ENCODE results near the gene MAGEF1.

DNA sequence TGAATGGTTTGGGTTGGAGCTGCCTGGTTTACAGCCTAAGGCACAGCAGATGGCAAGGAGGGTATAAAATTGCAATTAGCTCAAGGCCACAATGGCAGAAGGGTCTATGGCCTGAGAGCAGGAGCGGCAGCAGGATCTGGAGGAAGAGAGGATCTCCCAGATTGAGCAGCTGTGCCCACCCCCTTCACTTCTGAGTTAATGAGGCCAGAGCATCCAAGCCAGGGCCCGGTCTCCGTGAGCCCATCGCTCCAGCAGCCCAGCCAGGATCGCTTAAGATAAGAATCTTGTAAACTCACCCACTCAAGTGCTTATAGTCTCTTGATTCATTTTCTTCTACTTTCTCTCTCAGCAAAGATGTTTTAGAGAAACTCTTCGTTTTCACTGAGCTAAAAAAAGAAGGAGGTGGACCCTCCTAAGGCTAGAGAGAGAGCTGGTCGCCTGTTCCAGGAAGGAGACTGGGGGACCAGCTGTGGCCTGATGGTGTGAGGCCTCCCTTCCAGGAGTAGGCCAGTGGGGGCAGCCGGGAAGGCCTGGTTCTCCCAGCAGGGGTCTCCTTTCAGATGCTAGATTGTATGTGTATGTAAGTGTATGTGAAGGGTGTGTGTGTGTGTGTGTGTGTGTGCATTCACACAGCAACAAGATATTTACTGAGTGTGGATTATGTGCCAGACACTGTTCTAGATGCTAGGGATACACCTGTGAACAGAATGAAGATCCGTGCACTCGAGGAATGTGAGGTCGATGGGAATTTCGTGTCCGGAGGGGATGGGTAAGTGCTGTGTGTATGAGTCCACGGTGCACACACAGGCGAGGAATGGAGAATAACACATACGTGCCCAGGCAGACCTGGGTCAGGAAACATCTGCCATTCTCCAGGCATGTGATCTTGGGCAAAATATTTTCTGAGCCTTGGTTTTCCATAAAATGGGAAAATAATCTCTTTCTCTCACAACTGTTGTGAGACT, 18.6 kb downstream of the MAGEF1 start:
- TF ChIP-seq CTCF (IDR thresholded peaks at IDR 0.05) = no peak
- TF ChIP-seq EZH2 (IDR thresholded peaks at IDR 0.05; ENCODE audit: borderline replicate concordance, insufficient read depth, low read depth, low read length, poor library complexity, severe bottlenecking) = no peak
